ENCODE measurements around the gene ZNF609. TPM values are rescaled to one million over a fixed set of nuclear protein-coding genes. Genes with fewer than 3 reads are reported as not detected.
A peak's percentile ranks its signal among the peaks of the same experiment; 100 is the strongest.

The ZNF609 gene
- total RNA-seq, 2 donors from 2014 or later, result 13.4 to 23.7 TPM

- no peaks in the 10 kb centered on the region for H3K27me3 ChIP-seq
- DNase-seq (ENCODE audit: low spot score), result peak; percentile 66
- H3K36me3 ChIP-seq, result no peaks in the 10 kb centered on the region
- peak overlapping the region in 1 of 2 donors; percentile 49 for H3K27ac ChIP-seq
- peaks cover 0 to 14% of the 10 kb centered on the region in 2 donors for H3K4me1 ChIP-seq
- H3K4me3 ChIP-seq, result no peak overlapping the region
- no peaks in the 10 kb centered on the region for H3K9me3 ChIP-seq
- TF ChIP-seq, protein P1, sequence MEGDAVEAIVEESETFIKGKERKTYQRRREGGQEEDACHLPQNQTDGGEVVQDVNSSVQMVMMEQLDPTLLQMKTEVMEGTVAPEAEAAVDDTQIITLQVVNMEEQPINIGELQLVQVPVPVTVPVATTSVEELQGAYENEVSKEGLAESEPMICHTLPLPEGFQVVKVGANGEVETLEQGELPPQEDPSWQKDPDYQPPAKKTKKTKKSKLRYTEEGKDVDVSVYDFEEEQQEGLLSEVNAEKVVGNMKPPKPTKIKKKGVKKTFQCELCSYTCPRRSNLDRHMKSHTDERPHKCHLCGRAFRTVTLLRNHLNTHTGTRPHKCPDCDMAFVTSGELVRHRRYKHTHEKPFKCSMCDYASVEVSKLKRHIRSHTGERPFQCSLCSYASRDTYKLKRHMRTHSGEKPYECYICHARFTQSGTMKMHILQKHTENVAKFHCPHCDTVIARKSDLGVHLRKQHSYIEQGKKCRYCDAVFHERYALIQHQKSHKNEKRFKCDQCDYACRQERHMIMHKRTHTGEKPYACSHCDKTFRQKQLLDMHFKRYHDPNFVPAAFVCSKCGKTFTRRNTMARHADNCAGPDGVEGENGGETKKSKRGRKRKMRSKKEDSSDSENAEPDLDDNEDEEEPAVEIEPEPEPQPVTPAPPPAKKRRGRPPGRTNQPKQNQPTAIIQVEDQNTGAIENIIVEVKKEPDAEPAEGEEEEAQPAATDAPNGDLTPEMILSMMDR (IDR thresholded peaks at IDR 0.05), result no peak
These were observed 61.4 kb downstream of the ZNF609 start for GRCh38 chr15:64521726-64522164.

- TF ChIP-seq, protein P1 (IDR thresholded peaks at IDR 0.05), result no peak
- no peaks in the 10 kb centered on the region for H3K9me3 ChIP-seq
- H3K27me3 ChIP-seq, result no peaks in the 10 kb centered on the region
- no peak for DNase-seq (ENCODE audit: low spot score)
- H3K27ac ChIP-seq, result peak overlapping the region in 1 of 2 donors; percentile 49
- peaks cover 0 to 15% of the 10 kb centered on the region in 2 donors for H3K4me1 ChIP-seq
- H3K36me3 ChIP-seq, result no peaks in the 10 kb centered on the region
- no peak overlapping the region for H3K4me3 ChIP-seq
These were observed 61.9 kb downstream of the ZNF609 start for GRCh38 chr15:64522226-64522823.

DNA sequence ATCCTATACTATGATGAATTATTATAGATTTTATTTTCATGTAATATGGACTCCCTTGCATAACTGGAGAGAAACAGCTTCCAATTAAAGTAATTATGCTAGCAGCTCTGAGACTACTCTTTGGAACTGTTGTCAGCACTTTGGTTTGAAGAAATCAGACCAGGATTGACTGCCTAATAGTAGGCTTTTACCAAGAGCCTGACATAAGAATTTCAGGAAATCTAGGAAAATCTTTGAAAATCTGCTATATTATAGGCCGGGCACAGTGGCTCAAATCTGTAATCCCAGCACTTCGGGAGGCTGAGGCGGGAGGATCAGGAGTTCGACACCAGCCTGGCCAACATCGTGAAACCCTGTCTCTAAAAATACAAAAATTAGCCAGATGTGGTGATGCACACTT, 62.9 kb downstream of the ZNF609 start:
- TF ChIP-seq, protein P1 (IDR thresholded peaks at IDR 0.05), result no peak
- Histone ChIP-seq H3K4me3 (no peak overlapping the region), H3K9me3 (no peaks in the 10 kb centered on the region), H3K4me1 (peaks cover 0 to 19% of the 10 kb centered on the region in 2 donors), H3K27me3 (no peaks in the 10 kb centered on the region), H3K27ac (no peak overlapping the region), H3K36me3 (no peaks in the 10 kb centered on the region)
- no peak for DNase-seq (ENCODE audit: low spot score)

DNA sequence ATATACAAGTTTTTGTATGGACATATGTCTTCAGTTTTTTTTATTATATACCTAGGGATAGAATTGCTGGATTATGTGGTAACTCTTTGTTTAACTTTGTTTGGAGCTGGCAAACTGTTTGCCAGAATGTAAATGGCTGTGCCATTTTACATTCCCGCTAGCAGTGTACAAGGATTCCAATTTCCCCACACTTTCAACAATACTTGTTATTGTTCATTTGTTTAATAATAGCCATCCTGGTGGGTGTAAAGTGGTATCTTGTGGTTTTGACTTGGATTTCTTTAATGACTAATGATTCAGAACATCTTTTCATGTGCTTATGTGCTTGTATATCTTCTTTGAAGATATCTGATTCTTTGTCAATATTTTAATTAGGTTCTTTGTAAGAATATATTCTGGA, 64.4 kb downstream of the ZNF609 start:
- TF ChIP-seq, protein P1 (IDR thresholded peaks at IDR 0.05), result no peak
- Histone ChIP-seq H3K4me1 (peaks cover 0 to 19% of the 10 kb centered on the region in 2 donors), H3K36me3 (no peaks in the 10 kb centered on the region), H3K27ac (no peak overlapping the region), H3K9me3 (no peaks in the 10 kb centered on the region), H3K4me3 (no peak overlapping the region), H3K27me3 (no peaks in the 10 kb centered on the region)
- no peak for DNase-seq (ENCODE audit: low spot score)

GRCh38 chr15:64525828-64526530, 65.6 kb downstream of the ZNF609 start:
- Histone ChIP-seq H3K4me1 (peaks cover 0 to 15% of the 10 kb centered on the region in 2 donors), H3K4me3 (no peak overlapping the region), H3K9me3 (no peaks in the 10 kb centered on the region), H3K36me3 (no peaks in the 10 kb centered on the region), H3K27me3 (no peaks in the 10 kb centered on the region), H3K27ac (no peak overlapping the region)
- no peak for DNase-seq (ENCODE audit: low spot score)
- TF ChIP-seq, protein P1 (IDR thresholded peaks at IDR 0.05), result no peak
